K562 (cell line): ENCODE data around the gene TOM1. TPM values are rescaled to one million over a fixed set of nuclear protein-coding genes. Genes with fewer than 3 reads are reported as not detected.

ENCODE experiments used
- ATF7 ChIP-seq: fragments of 450-650 bp; IDR thresholded peaks from 2 replicates; pipeline ENCODE4 v1.7.1; 2014; ENCODE audit warnings: mild to moderate bottlenecking, moderate library complexity
- CTBP1 ChIP-seq: fragments of 450-650 bp; IDR thresholded peaks from 2 replicates; pipeline ENCODE4 v1.6.1; 2016; ENCODE audit warnings: borderline replicate concordance
- DACH1 ChIP-seq: fragments of 450-650 bp; IDR thresholded peaks from 2 replicates; pipeline ENCODE4 v1.6.1; 2018; ENCODE audit not compliant: partially characterized antibody
- ELK3 ChIP-seq: fragments of 450-650 bp; formaldehyde crosslinking; IDR thresholded peaks from 2 replicates; pipeline ENCODE4 v1.4.0; 2020; ENCODE audit warnings: mild to moderate bottlenecking
- FOXM1 ChIP-seq, 2 experiments: fragments of 450-650 bp in 1 of 2; sonication (generic) in 1 of 2; formaldehyde crosslinking in 1 of 2; IDR thresholded peaks; 2 replicates each; pipeline versions ENCODE4 v1.6.1 to v1.9.0; 2017 to 2022; ENCODE audit warnings: low read depth in 2 of 2, mild to moderate bottlenecking in 2 of 2, missing genetic modification reagents in 1 of 2, moderate library complexity in 1 of 2
- HMGXB4 ChIP-seq: sonication (generic); formaldehyde crosslinking; IDR thresholded peaks from 2 replicates; pipeline ENCODE4 v1.8.1; 2023; ENCODE audit warnings: mild to moderate bottlenecking, missing genetic modification reagents
- KLF1 ChIP-seq: fragments of 450-650 bp; IDR thresholded peaks from 2 replicates; pipeline ENCODE4 v1.6.1; 2016; ENCODE audit warnings: missing genetic modification characterization, missing compliant biosample characterization
- L3MBTL2 ChIP-seq: fragments of 450-650 bp; IDR thresholded peaks from 2 replicates; pipeline ENCODE4 v1.6.1; 2016; ENCODE audit warnings: mild to moderate bottlenecking, moderate library complexity
- LEF1 ChIP-seq: fragments of 450-650 bp; IDR thresholded peaks from 2 replicates; pipeline ENCODE4 v1.6.1; 2016; ENCODE audit warnings: mild to moderate bottlenecking
- MITF ChIP-seq: IDR thresholded peaks from 2 replicates; pipeline ENCODE4 v1.6.1; 2014; ENCODE audit warnings: antibody characterized with exemption
- MTA3 ChIP-seq: fragments of 450-650 bp; formaldehyde crosslinking; IDR thresholded peaks from 2 replicates; pipeline ENCODE4 v1.6.1; 2017; ENCODE audit warnings: mild to moderate bottlenecking, borderline replicate concordance
- NR1H2 ChIP-seq: sonication (generic); formaldehyde crosslinking; IDR thresholded peaks from 2 replicates; pipeline ENCODE4 v1.4.0; 2020; ENCODE audit warnings: mild to moderate bottlenecking, missing genetic modification reagents
- NUFIP1 ChIP-seq: fragments of 450-650 bp; IDR thresholded peaks from 2 replicates; pipeline ENCODE4 v1.6.1; 2018; ENCODE audit not compliant: partially characterized antibody
- RBM17 ChIP-seq: fragments of 200-400 bp; formaldehyde crosslinking; IDR thresholded peaks from 2 replicates; pipeline ENCODE4 v1.6.1; 2017; ENCODE audit warnings: low read depth, mild to moderate bottlenecking, low read length, borderline replicate concordance
- RBM22 ChIP-seq: fragments of 200-400 bp; formaldehyde crosslinking; IDR thresholded peaks from 2 replicates; pipeline ENCODE4 v1.6.1; 2018; ENCODE audit warnings: low read length, low read depth; ENCODE audit not compliant: poor library complexity, severe bottlenecking
- RFX5 ChIP-seq: IDR thresholded peaks from 2 replicates; pipeline ENCODE4 v1.6.1; 2011; ENCODE audit warnings: low read depth, mild to moderate bottlenecking, improper control_type of control experiment, low read length
- SAFB ChIP-seq: fragments of 200-400 bp; formaldehyde crosslinking; IDR thresholded peaks from 2 replicates; pipeline ENCODE4 v1.6.1; 2017; ENCODE audit warnings: low read depth, low read length, borderline replicate concordance
- SMC3 ChIP-seq: conservative IDR thresholded peaks from 2 replicates; pipeline ENCODE4 v1.6.1; 2011; ENCODE audit warnings: low read depth, low read length, improper control_type of control experiment; ENCODE audit not compliant: insufficient read depth
- TARDBP ChIP-seq: fragments of 450-650 bp; IDR thresholded peaks from 2 replicates; pipeline ENCODE4 v1.6.1; 2016
- ZNF121 ChIP-seq: sonication (generic); formaldehyde crosslinking; conservative IDR thresholded peaks from 2 replicates; pipeline ENCODE4 v1.8.0; 2022; ENCODE audit warnings: missing genetic modification reagents
- ZNF143 ChIP-seq: sonication (generic); formaldehyde crosslinking; IDR thresholded peaks from 2 replicates; pipeline ENCODE4 v1.9.0; 2022; ENCODE audit warnings: mild to moderate bottlenecking, missing genetic modification reagents
- ZNF23 ChIP-seq: fragments of 250-450 bp; sonication (Bioruptor Pico); IDR thresholded peaks from 2 replicates; pipeline ENCODE4 v1.4.0; 2020; ENCODE audit warnings: mild to moderate bottlenecking
- ZNF41 ChIP-seq: fragments of 250-450 bp; sonication (Bioruptor Pico); conservative IDR thresholded peaks from 2 replicates; pipeline ENCODE4 v1.4.0; 2020; ENCODE audit warnings: mild to moderate bottlenecking
- ZNF766 ChIP-seq: fragments of 200-800 bp; sonication (Bioruptor generic); conservative IDR thresholded peaks from 2 replicates; pipeline ENCODE4 v1.6.1; 2016; ENCODE audit warnings: missing genetic modification characterization, missing compliant biosample characterization
- ZZZ3 ChIP-seq: fragments of 450-650 bp; IDR thresholded peaks from 2 replicates; pipeline ENCODE4 v1.6.1; 2016; ENCODE audit warnings: antibody characterized with exemption, mild to moderate bottlenecking, moderate library complexity
- polyA plus RNA-seq, 8 experiments: library from polyadenylated mRNA; depleted of rRNA in 4 of 8; stranded (reverse) in 5 of 8; unstranded in 3 of 8; fragments of >200 nt; fragmentation: Nextera tagmentation in 2 of 8; fragmentation: Illumina TruSeq in 1 of 8; extraction: Ambion mirVana in 2 of 8; extraction: Trizol in 1 of 8; gene quantifications; 2 replicates each; pipeline versions ENCODE4 v1.2.1 to v1.2.3, GENCODE V29; 2011 to 2014; ENCODE audit warnings: inconsistent platforms in 1 of 8, missing spikeins in 1 of 8
- total RNA-seq, 7 experiments: library from RNA; depleted of rRNA in 6 of 7; stranded (reverse); fragments of >200 nt in 6 of 7; fragmentation: Illumina TruSeq in 2 of 7; extraction: Trizol in 2 of 7; gene quantifications; 2 replicates each; pipeline versions ENCODE4 v1.2.1 to v1.2.3, GENCODE V29; 2011 to 2021; ENCODE audit warnings: low replicate concordance in 1 of 7

TOM1 gene
- total and polyA plus RNA-seq, 9 of the 15 experiments (the other 6 are each of a cell fraction or from before 2014, with no cell fraction given) = 0.64 to 20.6 (median 12.0) TPM

- TF ChIP-seq RBM17 (no peak), LEF1 (no peak), ZZZ3 (no peak), NUFIP1 (no peak), NR1H2 (peak; percentile 28; the same call in 1 of the 2 replicates), MITF (no peak), ATF7 (peak; percentile 39; the same call in 1 of the 2 replicates), KLF1 (tag) (no peak), HMGXB4 (no peak), RFX5 (no peak), ZNF23 (CRISPR knock-in tag) (no peak), MTA3 (peak; percentile 64; the same call in 1 of the 2 replicates), ZNF143 (CRISPR knock-in tag) (no peak), SAFB (0 out of 2 replicates have a peak, but pooled peaks have one; percentile 28), L3MBTL2 (peak; percentile 25; the same call in 1 of the 2 replicates), ELK3 (no peak), ZNF41 (CRISPR knock-in tag) (no peak), ZNF121 (CRISPR knock-in tag) (no peak), SMC3 (peak; percentile 81), ZNF766 (CRISPR knock-in tag) (no peak), DACH1 (no peak), RBM22 (no peak), CTBP1 (peak; percentile 66; the same call in 1 of the 2 replicates), TARDBP (peak; percentile 83; the same call in 1 of the 2 replicates), FOXM1 (IDR thresholded peaks at IDR 0.05; ENCODE audit: low read depth) (no peak), FOXM1 (CRISPR knock-in tag; IDR thresholded peaks at IDR 0.05; ENCODE audit: low read depth) (no peak)
These were observed 51.1 kb downstream of the TOM1 start (continued) for GRCh38 chr22:35350539-35351503.
